SK-N-MC (cell line): ENCODE data around the gene JAKMIP1.
A peak's percentile ranks its signal among the peaks of the same experiment; 100 is the strongest.

Experiments
- DNase-seq: peaks from one replicate; pipeline ENCODE4 v3.0.0-alpha.2; 2011; ENCODE audit warnings: low read depth, low spot score
- H3K27ac ChIP-seq: fragments of 200-600 bp; sonication (generic); 2 replicates; pipeline ENCODE4 v1.5.1; 2016; ENCODE audit warnings: mixed run types
- H3K36me3 ChIP-seq: fragments of 200-600 bp; sonication (generic); 2 replicates; pipeline ENCODE4 v1.6.1; 2017; ENCODE audit warnings: antibody characterized with exemption, low read length, mixed read lengths; ENCODE audit not compliant: insufficient read depth
- H3K4me3 ChIP-seq: fragments of 200-600 bp; sonication (generic); 2 replicates; pipeline ENCODE4 v1.5.1; 2016
- H3K9ac ChIP-seq: fragments of 200-600 bp; sonication (generic); 2 replicates; pipeline ENCODE4 v1.8.0; 2017; ENCODE audit warnings: mixed run types, mixed read lengths; ENCODE audit not compliant: insufficient read length
- H3K9me3 ChIP-seq: fragments of 200-600 bp; sonication (generic); 2 replicates; pipeline ENCODE4 v1.6.1; 2017; ENCODE audit warnings: low read depth, mild to moderate bottlenecking, antibody characterized with exemption, low read length, moderate library complexity, mixed read lengths
- EZH2 ChIP-seq: fragments of 200-600 bp; sonication (generic); IDR thresholded peaks from one replicate; pipeline ENCODE4 v1.6.1; 2017; ENCODE audit warnings: antibody characterized with exemption
- FOXP2 ChIP-seq: optimal IDR thresholded peaks from 2 replicates; pipeline ENCODE3; 2011; ENCODE audit warnings: mild to moderate bottlenecking, moderate library complexity; ENCODE audit not compliant: insufficient read depth; ENCODE audit errors: extremely low read length, control extremely low read depth
- POLR2AphosphoS5 ChIP-seq: IDR thresholded peaks from 2 replicates; pipeline ENCODE4 v1.6.1; 2012; ENCODE audit warnings: mild to moderate bottlenecking, low read depth, low read length, borderline replicate concordance

The JAKMIP1 gene

GRCh38 chr4:6090931-6091330 is 109.4 kb downstream of the JAKMIP1 start:
- DNase-seq: no peak
- Histone ChIP-seq H3K27ac (no peak overlapping the region), H3K9me3 (no peaks in the 10 kb centered on the region), H3K9ac (no peak overlapping the region), H3K4me3 (no peak overlapping the region), H3K36me3 (no peaks in the 10 kb centered on the region)
- no peak for TF ChIP-seq POLR2AphosphoS5
- no peak for TF ChIP-seq EZH2
- no peak for TF ChIP-seq FOXP2

GRCh38 chr4:6088950-6089349 is 111.4 kb downstream of the JAKMIP1 start:
- no peak overlapping the region for H3K9ac ChIP-seq

GRCh38 chr4:6087669-6088341 is 112.5 kb downstream of the JAKMIP1 start:
- Histone ChIP-seq H3K9ac (no peak overlapping the region), H3K36me3 (no peaks in the 10 kb centered on the region), H3K4me3 (no peak overlapping the region), H3K9me3 (no peaks in the 10 kb centered on the region), H3K27ac (no peak overlapping the region)
- DNase-seq: peak; percentile 1
- TF ChIP-seq FOXP2: no peak
- no peak for TF ChIP-seq EZH2
- TF ChIP-seq POLR2AphosphoS5: no peak

More at GRCh38 chr4:6088950-6089349, 111.4 kb downstream of the JAKMIP1 start:
- no peak for DNase-seq
- Histone ChIP-seq H3K4me3 (no peak overlapping the region), H3K9me3 (no peaks in the 10 kb centered on the region), H3K36me3 (no peaks in the 10 kb centered on the region), H3K27ac (no peak overlapping the region)
- TF ChIP-seq POLR2AphosphoS5: no peak

DNA sequence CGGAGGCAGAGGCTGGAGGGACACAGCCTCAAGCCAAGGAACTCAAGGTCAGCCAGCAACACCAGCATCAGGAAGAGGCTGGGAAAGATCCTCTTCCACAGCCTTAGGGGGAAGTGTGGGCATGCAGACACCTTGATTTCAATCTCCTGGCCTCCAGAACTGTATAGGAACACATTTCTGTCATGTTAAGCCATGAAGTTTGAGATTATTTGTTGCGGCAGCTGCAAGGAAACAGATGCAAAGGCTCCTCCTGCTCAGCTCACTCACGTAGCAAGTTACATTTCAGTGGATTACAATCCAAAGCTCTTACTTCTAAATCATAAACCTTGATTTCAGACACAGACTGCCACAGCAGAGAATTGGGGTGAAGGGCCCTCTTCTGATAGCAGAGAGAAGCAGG is 113.5 kb downstream of the JAKMIP1 start:
- no peak for DNase-seq
- Histone ChIP-seq H3K27ac (no peak overlapping the region), H3K9me3 (no peaks in the 10 kb centered on the region), H3K4me3 (no peak overlapping the region), H3K36me3 (no peaks in the 10 kb centered on the region), H3K9ac (no peak overlapping the region)
- TF ChIP-seq POLR2AphosphoS5 (no peak), EZH2 (no peak), FOXP2 (no peak)

DNA sequence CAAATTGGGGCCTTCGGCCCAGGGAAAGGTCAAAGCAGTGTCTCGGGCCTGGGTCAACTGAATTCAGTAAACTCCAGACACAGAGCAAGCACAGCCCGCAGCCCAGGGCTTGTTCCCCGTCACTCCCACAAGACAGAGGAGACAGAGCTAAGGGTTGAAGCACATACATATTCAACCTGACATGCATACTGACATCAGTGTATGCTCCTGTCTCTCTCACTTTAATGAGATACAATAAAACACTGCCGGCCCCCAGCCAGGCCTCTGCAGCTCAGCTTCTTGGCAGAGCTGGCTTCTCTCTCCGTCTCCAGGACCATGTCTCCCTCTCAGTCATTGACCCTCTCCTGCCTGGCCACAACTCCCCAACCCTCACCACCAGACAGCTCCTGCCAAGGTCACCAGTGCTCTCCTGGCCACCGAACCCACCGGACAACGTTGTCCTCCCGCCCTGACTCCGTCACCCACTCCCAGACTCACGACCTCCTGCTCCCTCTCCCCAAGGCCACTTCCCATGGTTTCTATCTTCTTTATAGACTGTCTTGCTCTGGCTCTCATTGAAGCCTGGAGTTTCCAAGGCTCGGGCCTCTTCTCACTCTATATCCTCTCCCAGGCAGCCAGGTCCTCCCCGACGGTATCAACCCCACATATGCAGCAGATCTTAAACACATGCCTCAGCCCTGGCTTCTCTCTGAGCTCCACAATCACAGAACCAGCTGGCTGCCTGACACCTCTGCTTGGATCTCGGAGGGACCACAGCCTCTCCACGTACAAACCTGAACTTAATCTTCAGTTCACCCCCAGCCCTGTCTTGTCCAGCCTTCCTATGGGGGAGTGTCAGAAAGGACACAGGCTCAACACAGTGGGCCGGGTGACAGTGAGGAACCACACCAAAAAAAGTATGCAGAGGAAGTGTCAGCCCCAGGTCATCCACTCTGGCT is 114.4 kb downstream of the JAKMIP1 start:
- H3K9ac ChIP-seq: no peak overlapping the region
- no peaks in the 10 kb centered on the region for H3K36me3 ChIP-seq
- no peaks in the 10 kb centered on the region for H3K9me3 ChIP-seq
- TF ChIP-seq POLR2AphosphoS5: no peak
- TF ChIP-seq FOXP2: no peak
- no peak for TF ChIP-seq EZH2
- no peak overlapping the region for H3K27ac ChIP-seq
- DNase-seq: no peak
- H3K4me3 ChIP-seq: no peak overlapping the region

DNA sequence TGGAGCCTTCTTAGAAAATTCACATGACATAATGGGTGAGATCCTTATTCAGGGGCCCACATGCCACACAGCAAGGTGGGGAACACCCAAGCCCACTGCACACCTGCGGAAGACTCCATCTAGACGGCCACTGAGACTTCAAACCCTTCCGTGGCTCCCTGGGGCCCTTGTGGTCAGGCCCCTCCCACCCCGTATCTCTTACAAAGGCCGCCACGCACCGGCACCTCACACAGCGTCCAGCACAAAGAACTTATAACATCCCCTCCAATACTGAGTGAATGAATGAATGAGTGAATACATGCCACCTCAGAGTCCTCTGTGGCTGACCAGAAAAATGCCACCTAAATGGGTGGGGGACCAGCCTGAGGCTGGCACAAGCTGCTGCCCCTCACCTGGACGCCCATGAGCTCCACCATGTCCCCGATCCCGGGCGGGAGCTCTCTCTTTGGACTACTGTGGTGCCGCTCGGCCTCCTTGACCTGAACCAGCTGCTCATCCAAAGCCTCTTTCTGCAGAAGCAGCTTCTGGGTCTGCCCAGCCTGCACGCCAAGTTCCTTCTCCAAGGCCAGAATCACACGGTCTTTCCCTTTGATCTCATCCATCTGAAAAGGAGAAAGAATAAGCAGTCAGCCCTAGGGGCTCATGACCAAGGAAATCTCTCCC is 115.2 kb downstream of the JAKMIP1 start:
- Histone ChIP-seq H3K4me3 (no peak overlapping the region), H3K9ac (no peak overlapping the region), H3K9me3 (no peaks in the 10 kb centered on the region), H3K36me3 (no peaks in the 10 kb centered on the region), H3K27ac (no peak overlapping the region)
- DNase-seq: no peak
- TF ChIP-seq POLR2AphosphoS5 (no peak), EZH2 (no peak), FOXP2 (no peak)

GRCh38 chr4:6079965-6080364 is 120.4 kb downstream of the JAKMIP1 start:
- Histone ChIP-seq H3K9me3 (no peaks in the 10 kb centered on the region), H3K9ac (no peak overlapping the region), H3K36me3 (no peaks in the 10 kb centered on the region), H3K4me3 (no peak overlapping the region), H3K27ac (no peak overlapping the region)
- TF ChIP-seq POLR2AphosphoS5 (no peak), FOXP2 (no peak)
- DNase-seq: no peak

DNA sequence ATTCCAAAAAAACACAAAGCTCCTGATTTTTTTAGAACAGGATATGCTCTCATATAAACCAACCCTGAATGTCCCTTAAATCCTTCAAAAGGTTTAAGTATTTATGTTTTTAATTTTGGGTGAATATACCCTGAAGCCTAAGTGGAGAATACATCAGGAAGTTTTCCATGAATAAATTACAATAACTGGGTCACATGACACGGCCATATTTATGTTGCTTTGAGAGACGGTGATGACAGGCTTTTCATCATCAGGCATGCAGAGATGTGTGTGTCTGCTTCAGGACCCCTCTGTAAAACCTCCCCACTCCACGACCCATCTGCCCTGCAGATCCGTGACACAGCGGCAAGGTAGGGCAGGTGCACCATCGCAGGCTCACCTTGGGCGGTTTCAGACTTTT is 121.8 kb downstream of the JAKMIP1 start:
- no peak overlapping the region for H3K4me3 ChIP-seq
- H3K9me3 ChIP-seq: no peaks in the 10 kb centered on the region
- TF ChIP-seq EZH2: no peak
- no peak for TF ChIP-seq FOXP2
- no peak for TF ChIP-seq POLR2AphosphoS5
- no peak overlapping the region for H3K27ac ChIP-seq
- H3K9ac ChIP-seq: no peak overlapping the region
- no peaks in the 10 kb centered on the region for H3K36me3 ChIP-seq
- no peak for DNase-seq
